HL-60 (cell line): Measurements from ENCODE around the gene CNGA2.

Experiments
- DNase-seq, 2 experiments: peaks; one replicate each; pipeline ENCODE4 v3.0.0-alpha.2; 2010 to 2020; ENCODE audit warnings: low read depth in 1 of 2, low spot score in 1 of 2
- H3K27ac ChIP-seq: fragments of 250-450 bp; sonication (Bioruptor Pico); replicated peaks from 2 replicates; pipeline ENCODE4 v1.5.1; 2020; ENCODE audit warnings: mild to moderate bottlenecking, moderate library complexity
- H3K27me3 ChIP-seq: fragments of 250-450 bp; sonication (Bioruptor Pico); 2 replicates; pipeline ENCODE4 v1.5.1; 2021; ENCODE audit warnings: mild to moderate bottlenecking, moderate library complexity; ENCODE audit not compliant: insufficient read depth, poor library complexity, severe bottlenecking
- H3K4me3 ChIP-seq: replicated peaks from 2 replicates; pipeline ENCODE4 v1.5.1; 2011; ENCODE audit warnings: mild to moderate bottlenecking, control low read depth, low read length; ENCODE audit not compliant: insufficient read depth
- CTCF ChIP-seq: IDR thresholded peaks from one replicate; pipeline ENCODE4 v1.5.1; 2011; ENCODE audit warnings: low read length, control low read depth, inconsistent platforms; ENCODE audit not compliant: insufficient read depth
- GABPA ChIP-seq: IDR thresholded peaks from 2 replicates; pipeline ENCODE4 v1.6.1; 2012; ENCODE audit warnings: low read depth
- POLR2AphosphoS5 ChIP-seq: IDR thresholded peaks from 2 replicates; pipeline ENCODE4 v1.6.1; 2012; ENCODE audit warnings: low read depth
- SPI1 ChIP-seq: IDR thresholded peaks from 2 replicates; pipeline ENCODE4 v1.6.1; 2012; ENCODE audit warnings: low read depth, mild to moderate bottlenecking, borderline replicate concordance
- TF ChIP-seq, protein P1 (sequence below): IDR thresholded peaks from 2 replicates; pipeline ENCODE4 v1.6.1; 2012; ENCODE audit warnings: low read depth; ENCODE audit not compliant: insufficient replicate concordance

CNGA2 gene

DNA sequence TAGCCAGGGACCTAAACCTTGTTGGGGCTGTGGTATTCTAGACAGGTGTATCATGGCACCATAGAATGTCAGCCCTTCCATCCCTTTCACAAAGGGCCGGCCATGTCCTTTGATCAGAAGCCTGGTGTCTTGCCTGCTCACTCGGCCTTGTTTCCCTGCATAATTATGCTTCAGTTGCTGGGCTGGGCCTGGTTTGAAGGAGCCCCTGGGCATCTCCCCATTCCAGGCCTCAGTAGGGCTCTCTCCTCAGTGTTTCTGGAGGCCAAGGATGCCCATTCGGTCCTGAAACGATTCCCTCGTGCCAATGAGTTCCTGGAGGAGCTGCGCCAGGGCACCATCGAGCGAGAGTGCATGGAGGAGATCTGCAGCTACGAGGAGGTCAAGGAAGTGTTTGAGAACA lies 34.8 kb upstream of the CNGA2 start:
- H3K27me3 ChIP-seq = no peaks in the 10 kb centered on the region
- H3K27ac ChIP-seq = no peak overlapping the region
- DNase-seq = no peak
- H3K4me3 ChIP-seq = no peak overlapping the region
- TF ChIP-seq GABPA (no peak), POLR2AphosphoS5 (no peak), CTCF (no peak), SPI1 (no peak)
- TF ChIP-seq, protein P1, sequence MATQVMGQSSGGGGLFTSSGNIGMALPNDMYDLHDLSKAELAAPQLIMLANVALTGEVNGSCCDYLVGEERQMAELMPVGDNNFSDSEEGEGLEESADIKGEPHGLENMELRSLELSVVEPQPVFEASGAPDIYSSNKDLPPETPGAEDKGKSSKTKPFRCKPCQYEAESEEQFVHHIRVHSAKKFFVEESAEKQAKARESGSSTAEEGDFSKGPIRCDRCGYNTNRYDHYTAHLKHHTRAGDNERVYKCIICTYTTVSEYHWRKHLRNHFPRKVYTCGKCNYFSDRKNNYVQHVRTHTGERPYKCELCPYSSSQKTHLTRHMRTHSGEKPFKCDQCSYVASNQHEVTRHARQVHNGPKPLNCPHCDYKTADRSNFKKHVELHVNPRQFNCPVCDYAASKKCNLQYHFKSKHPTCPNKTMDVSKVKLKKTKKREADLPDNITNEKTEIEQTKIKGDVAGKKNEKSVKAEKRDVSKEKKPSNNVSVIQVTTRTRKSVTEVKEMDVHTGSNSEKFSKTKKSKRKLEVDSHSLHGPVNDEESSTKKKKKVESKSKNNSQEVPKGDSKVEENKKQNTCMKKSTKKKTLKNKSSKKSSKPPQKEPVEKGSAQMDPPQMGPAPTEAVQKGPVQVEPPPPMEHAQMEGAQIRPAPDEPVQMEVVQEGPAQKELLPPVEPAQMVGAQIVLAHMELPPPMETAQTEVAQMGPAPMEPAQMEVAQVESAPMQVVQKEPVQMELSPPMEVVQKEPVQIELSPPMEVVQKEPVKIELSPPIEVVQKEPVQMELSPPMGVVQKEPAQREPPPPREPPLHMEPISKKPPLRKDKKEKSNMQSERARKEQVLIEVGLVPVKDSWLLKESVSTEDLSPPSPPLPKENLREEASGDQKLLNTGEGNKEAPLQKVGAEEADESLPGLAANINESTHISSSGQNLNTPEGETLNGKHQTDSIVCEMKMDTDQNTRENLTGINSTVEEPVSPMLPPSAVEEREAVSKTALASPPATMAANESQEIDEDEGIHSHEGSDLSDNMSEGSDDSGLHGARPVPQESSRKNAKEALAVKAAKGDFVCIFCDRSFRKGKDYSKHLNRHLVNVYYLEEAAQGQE = no peak

- Histone ChIP-seq H3K4me3 (no peak overlapping the region), H3K27ac (no peak overlapping the region), H3K27me3 (no peaks in the 10 kb centered on the region)
- TF ChIP-seq SPI1 (no peak), CTCF (no peak), POLR2AphosphoS5 (no peak), GABPA (no peak)
- TF ChIP-seq, protein P1 = no peak
- no peak for DNase-seq
Observed at GRCh38 chrX:151700581-151700980, 34.0 kb upstream of the CNGA2 start.

GRCh38 chrX:151701071-151701470 lies 33.5 kb upstream of the CNGA2 start:
- H3K27me3 ChIP-seq = no peaks in the 10 kb centered on the region
- no peak overlapping the region for H3K27ac ChIP-seq
- TF ChIP-seq SPI1 (no peak), GABPA (no peak), CTCF (no peak), POLR2AphosphoS5 (no peak)
- TF ChIP-seq, protein P1 = no peak
- no peak for DNase-seq
- no peak overlapping the region for H3K4me3 ChIP-seq
